Measurements from ENCODE around the gene CMSS1. TPM values are rescaled to one million over a fixed set of nuclear protein-coding genes. Genes with fewer than 3 reads are reported as not detected.

The CMSS1 gene
- total RNA-seq, 1 experiment from 2014 or later = 64.1 TPM

- H3K9me3 ChIP-seq (ENCODE audit: control insufficient read depth in 1 of 2, insufficient read depth in 1 of 2, low read depth in 1 of 2, low read length in 2 of 2) = no peaks in the 10 kb centered on the region
- DNase-seq (ENCODE audit: low read depth, low spot score) (no peak), ATAC-seq (no peak)
- H2AFZ ChIP-seq (ENCODE audit: low read depth, low read length, poor library complexity, severe bottlenecking) = no peak overlapping the region
- no peaks in the 10 kb centered on the region for H3K9me2 ChIP-seq (ENCODE audit: insufficient read depth)
- no peaks in the 10 kb centered on the region for H3K36me3 ChIP-seq (ENCODE audit: control insufficient read depth in 1 of 2, insufficient read depth in 2 of 2, low read length in 2 of 2)
- CTCF ChIA-PET = no interaction called here
- POLR2A ChIA-PET = no interaction called here
- no peaks in the 10 kb centered on the region for H4K20me1 ChIP-seq (ENCODE audit: insufficient read depth)
- H3K4me2 ChIP-seq (ENCODE audit: low read length) = no peak overlapping the region
- no peak overlapping the region for H3K9ac ChIP-seq (ENCODE audit: low read length)
- no TSS peak for BruUV-seq (replicated peaks)
- no peaks in the 10 kb centered on the region for H3K27me3 ChIP-seq (ENCODE audit: insufficient read depth, low read length)
- RAD21 ChIA-PET (ENCODE audit: low non-redundant PET in 1 of 2, low total read pairs in 2 of 2, uncharacterized antibody in 2 of 2, unreplicated experiment in 2 of 2) = no interaction called here
- TF ChIP-seq, protein P1, sequence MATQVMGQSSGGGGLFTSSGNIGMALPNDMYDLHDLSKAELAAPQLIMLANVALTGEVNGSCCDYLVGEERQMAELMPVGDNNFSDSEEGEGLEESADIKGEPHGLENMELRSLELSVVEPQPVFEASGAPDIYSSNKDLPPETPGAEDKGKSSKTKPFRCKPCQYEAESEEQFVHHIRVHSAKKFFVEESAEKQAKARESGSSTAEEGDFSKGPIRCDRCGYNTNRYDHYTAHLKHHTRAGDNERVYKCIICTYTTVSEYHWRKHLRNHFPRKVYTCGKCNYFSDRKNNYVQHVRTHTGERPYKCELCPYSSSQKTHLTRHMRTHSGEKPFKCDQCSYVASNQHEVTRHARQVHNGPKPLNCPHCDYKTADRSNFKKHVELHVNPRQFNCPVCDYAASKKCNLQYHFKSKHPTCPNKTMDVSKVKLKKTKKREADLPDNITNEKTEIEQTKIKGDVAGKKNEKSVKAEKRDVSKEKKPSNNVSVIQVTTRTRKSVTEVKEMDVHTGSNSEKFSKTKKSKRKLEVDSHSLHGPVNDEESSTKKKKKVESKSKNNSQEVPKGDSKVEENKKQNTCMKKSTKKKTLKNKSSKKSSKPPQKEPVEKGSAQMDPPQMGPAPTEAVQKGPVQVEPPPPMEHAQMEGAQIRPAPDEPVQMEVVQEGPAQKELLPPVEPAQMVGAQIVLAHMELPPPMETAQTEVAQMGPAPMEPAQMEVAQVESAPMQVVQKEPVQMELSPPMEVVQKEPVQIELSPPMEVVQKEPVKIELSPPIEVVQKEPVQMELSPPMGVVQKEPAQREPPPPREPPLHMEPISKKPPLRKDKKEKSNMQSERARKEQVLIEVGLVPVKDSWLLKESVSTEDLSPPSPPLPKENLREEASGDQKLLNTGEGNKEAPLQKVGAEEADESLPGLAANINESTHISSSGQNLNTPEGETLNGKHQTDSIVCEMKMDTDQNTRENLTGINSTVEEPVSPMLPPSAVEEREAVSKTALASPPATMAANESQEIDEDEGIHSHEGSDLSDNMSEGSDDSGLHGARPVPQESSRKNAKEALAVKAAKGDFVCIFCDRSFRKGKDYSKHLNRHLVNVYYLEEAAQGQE (IDR thresholded peaks at IDR 0.05; ENCODE audit: low read depth) = no peak
- H3K27ac ChIP-seq (ENCODE audit: low read depth, low read length) = no peak overlapping the region
- H3K4me1 ChIP-seq (ENCODE audit: control insufficient read depth in 1 of 2, insufficient read depth in 2 of 2, low read length in 2 of 2) = no peaks in the 10 kb centered on the region
- intact Hi-C loops (cut with micrococcal nuclease) = no loop called here
- no peak overlapping the region for H3K4me3 ChIP-seq (replicated peaks in 1 of 2; ENCODE audit: low read depth in 1 of 2, low read length in 2 of 2)
- H3K79me2 ChIP-seq (ENCODE audit: insufficient read depth, low read length) = no peaks in the 10 kb centered on the region
These were observed 144.3 kb downstream of the CMSS1 start for GRCh38 chr3:99961756-99962515.

DNA sequence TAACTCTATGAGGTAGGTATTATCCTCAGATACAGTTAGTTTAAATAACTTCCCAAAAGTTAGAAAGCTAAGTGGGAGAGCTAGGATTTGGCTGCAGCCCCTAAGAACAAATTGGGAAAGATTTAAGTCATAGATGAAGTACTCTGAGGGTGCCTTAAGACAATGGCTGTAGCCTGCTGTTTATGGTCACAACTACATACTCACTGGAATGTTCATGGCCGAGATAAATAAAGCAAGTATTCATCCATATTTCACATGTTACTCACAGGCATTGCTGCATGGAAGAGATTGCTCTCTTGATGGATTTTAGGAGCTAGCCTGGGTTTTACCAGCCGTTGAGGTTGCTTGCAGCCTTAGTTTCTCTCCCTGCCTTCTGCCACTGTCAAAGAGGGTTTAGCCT lies 145.0 kb downstream of the CMSS1 start:
- no peak for ATAC-seq
- no peaks in the 10 kb centered on the region for H3K9me3 ChIP-seq (ENCODE audit: control insufficient read depth in 1 of 2, insufficient read depth in 1 of 2, low read depth in 1 of 2, low read length in 2 of 2)
- no peak overlapping the region for H3K9ac ChIP-seq (ENCODE audit: low read length)
- H4K20me1 ChIP-seq (ENCODE audit: insufficient read depth) = no peaks in the 10 kb centered on the region
- H3K27ac ChIP-seq (ENCODE audit: low read depth, low read length) = no peak overlapping the region
- no peaks in the 10 kb centered on the region for H3K27me3 ChIP-seq (ENCODE audit: insufficient read depth, low read length)
- ChIA-PET RAD21 (ENCODE audit: low non-redundant PET in 1 of 2, low total read pairs in 2 of 2, uncharacterized antibody in 2 of 2, unreplicated experiment in 2 of 2) (no interaction called here), POLR2A (no interaction called here), CTCF (no interaction called here)
- no peaks in the 10 kb centered on the region for H3K4me1 ChIP-seq (ENCODE audit: control insufficient read depth in 1 of 2, insufficient read depth in 2 of 2, low read length in 2 of 2)
- no peaks in the 10 kb centered on the region for H3K79me2 ChIP-seq (ENCODE audit: insufficient read depth, low read length)
- no TSS peak for BruUV-seq (replicated peaks)
- intact Hi-C loops (cut with micrococcal nuclease) = no loop called here
- no peak overlapping the region for H3K4me2 ChIP-seq (ENCODE audit: low read length)
- TF ChIP-seq CBX3 (IDR thresholded peaks at IDR 0.05; ENCODE audit: low read depth) (no peak), SRF (IDR thresholded peaks at IDR 0.05; ENCODE audit: low read depth) (no peak), TCF7L2 (IDR thresholded peaks at IDR 0.05; ENCODE audit: borderline replicate concordance, extremely low read depth, insufficient read depth, insufficient read length) (no peak), SIN3A (IDR thresholded peaks at IDR 0.05; ENCODE audit: low read depth) (no peak), SP1 (IDR thresholded peaks at IDR 0.05; ENCODE audit: low read depth) (no peak), ZNF274 (IDR thresholded peaks at IDR 0.05; ENCODE audit: low read depth, low read length) (no peak), POLR2AphosphoS5 (IDR thresholded peaks at IDR 0.05; ENCODE audit: low read depth, low read length) (no peak), JUND (IDR thresholded peaks at IDR 0.05) (no peak), MAX (IDR thresholded peaks at IDR 0.05) (no peak), YY1 (IDR thresholded peaks at IDR 0.05; ENCODE audit: extremely low read depth, insufficient replicate concordance, low read depth, low read length) (no peak), RAD21 (IDR thresholded peaks at IDR 0.05; ENCODE audit: low read depth) (no peak)
- H3K9me2 ChIP-seq (ENCODE audit: insufficient read depth) = no peaks in the 10 kb centered on the region
- H3K36me3 ChIP-seq (ENCODE audit: control insufficient read depth in 1 of 2, insufficient read depth in 2 of 2, low read length in 2 of 2) = no peaks in the 10 kb centered on the region
- no peak overlapping the region for H3K4me3 ChIP-seq (replicated peaks in 1 of 2; ENCODE audit: low read depth in 1 of 2, low read length in 2 of 2)
- no peak overlapping the region for H2AFZ ChIP-seq (ENCODE audit: low read depth, low read length, poor library complexity, severe bottlenecking)
- DNase-seq (ENCODE audit: low read depth, low spot score) = no peak
